Trophoblast cell (in vitro differentiated cells and primary cell): ENCODE results near the gene SPSB4.

Source experiments
- DNase-seq, 2 donors: peaks; one replicate each; pipeline ENCODE4 v3.0.0-alpha.2; 2016
- H2AFZ ChIP-seq: 2 replicates; pipeline ENCODE4 v1.6.1; 2013; ENCODE audit warnings: low read length, moderate library complexity, mild to moderate bottlenecking; ENCODE audit not compliant: insufficient read depth, poor library complexity
- H2AK5ac ChIP-seq: 2 replicates; pipeline ENCODE4 v1.6.1; 2013; ENCODE audit warnings: mild to moderate bottlenecking, low read length
- H2BK120ac ChIP-seq: 2 replicates; pipeline ENCODE4 v1.6.1; 2013; ENCODE audit warnings: low read length, mild to moderate bottlenecking, moderate library complexity; ENCODE audit not compliant: insufficient read depth, poor library complexity
- H2BK12ac ChIP-seq: 2 replicates; pipeline ENCODE4 v1.6.1; 2013; ENCODE audit warnings: mild to moderate bottlenecking, low read length, moderate library complexity
- H2BK5ac ChIP-seq: 2 replicates; pipeline ENCODE4 v1.6.1; 2013; ENCODE audit warnings: low read length, low read depth, moderate library complexity, mild to moderate bottlenecking; ENCODE audit not compliant: poor library complexity
- H3K14ac ChIP-seq: 2 replicates; pipeline ENCODE4 v1.6.1; 2013; ENCODE audit warnings: mild to moderate bottlenecking, low read length
- H3K18ac ChIP-seq: 2 replicates; pipeline ENCODE4 v1.6.1; 2013; ENCODE audit warnings: mild to moderate bottlenecking, low read length
- H3K23ac ChIP-seq: 2 replicates; pipeline ENCODE4 v1.6.1; 2013; ENCODE audit warnings: low read length
- H3K27ac ChIP-seq: 2 replicates; pipeline ENCODE4 v1.5.1; 2013; ENCODE audit warnings: low read depth, mild to moderate bottlenecking, inconsistent platforms, low read length, moderate library complexity
- H3K27me3 ChIP-seq: 2 replicates; pipeline ENCODE4 v1.6.1; 2013; ENCODE audit warnings: inconsistent platforms, mild to moderate bottlenecking, low read length, moderate library complexity; ENCODE audit not compliant: insufficient read depth
- H3K36me3 ChIP-seq, 2 experiments: 1 replicate in 1 of 2; 2 replicates in 1 of 2; pipeline ENCODE4 v1.6.1; 2013; ENCODE audit warnings: low read length in 2 of 2, mild to moderate bottlenecking in 2 of 2, moderate library complexity in 1 of 2; ENCODE audit not compliant: insufficient read depth in 2 of 2, control insufficient read depth in 1 of 2
- H3K4ac ChIP-seq: 2 replicates; pipeline ENCODE4 v1.6.1; 2013; ENCODE audit warnings: low read depth, mild to moderate bottlenecking, low read length, moderate library complexity
- H3K4me1 ChIP-seq, 2 experiments: 1 replicate in 1 of 2; 2 replicates in 1 of 2; pipeline ENCODE4 v1.6.1; 2013; ENCODE audit warnings: low read length in 2 of 2, mild to moderate bottlenecking in 2 of 2, moderate library complexity in 1 of 2; ENCODE audit not compliant: insufficient read depth in 2 of 2, control insufficient read depth in 1 of 2
- H3K4me2 ChIP-seq: 2 replicates; pipeline ENCODE4 v1.6.1; 2013; ENCODE audit warnings: inconsistent platforms, mild to moderate bottlenecking, low read length, moderate library complexity
- H3K4me3 ChIP-seq: 2 replicates; pipeline ENCODE4 v1.5.1; 2013; ENCODE audit warnings: mild to moderate bottlenecking, low read depth, low read length, inconsistent platforms
- H3K79me1 ChIP-seq: one replicate; pipeline ENCODE4 v1.6.1; 2013; ENCODE audit warnings: low read length
- H3K79me2 ChIP-seq: 2 replicates; pipeline ENCODE4 v1.6.1; 2013; ENCODE audit warnings: low read length, mild to moderate bottlenecking; ENCODE audit not compliant: control insufficient read depth, insufficient read depth, poor library complexity
- H3K9ac ChIP-seq: 2 replicates; pipeline ENCODE4 v1.6.1; 2013; ENCODE audit warnings: mild to moderate bottlenecking, low read length
- H3K9me3 ChIP-seq: 2 replicates; pipeline ENCODE4 v1.6.1; 2013; ENCODE audit warnings: low read depth, mild to moderate bottlenecking, control low read depth, inconsistent platforms, low read length; ENCODE audit not compliant: insufficient read depth
- H4K12ac ChIP-seq: 2 replicates; pipeline ENCODE4 v1.6.1; 2013; ENCODE audit warnings: low read depth, mild to moderate bottlenecking, low read length, moderate library complexity
- H4K8ac ChIP-seq: 2 replicates; pipeline ENCODE4 v1.6.1; 2013; ENCODE audit warnings: low read depth, mild to moderate bottlenecking, low read length, moderate library complexity
- H4K91ac ChIP-seq: one replicate; pipeline ENCODE4 v1.6.1; 2013; ENCODE audit warnings: low read depth, mild to moderate bottlenecking, low read length, moderate library complexity
- WGBS: extraction: QIAGEN DNeasy Blood & Tissue Kit; methylation state at CpG from one replicate; pipeline ENCODE4 v1.1.7; 2013; ENCODE audit warnings: missing lambda C conversion rate; ENCODE audit not compliant: insufficient read length, insufficient coverage; ENCODE audit errors: extremely low coverage; 5-methylcytosine and 5-hydroxymethylcytosine counted together

Gene SPSB4

GRCh38 chr3:141103503-141103902, 52.4 kb downstream of the SPSB4 start:
- WGBS = no CpG with 5 or more reads among the region's 4 CpGs
- H2AFZ ChIP-seq = no peak overlapping the region
- H3K27ac ChIP-seq = peak overlapping the region; percentile 19
- no peaks in the 10 kb centered on the region for H3K9me3 ChIP-seq
- H3K36me3 ChIP-seq = peaks cover 0 to 2% of the 10 kb centered on the region in 2 experiments
- H3K18ac ChIP-seq = no peak overlapping the region
- no peak overlapping the region for H3K4me3 ChIP-seq
- no peak overlapping the region for H2BK12ac ChIP-seq
- no peak overlapping the region for H2AK5ac ChIP-seq
- no peak overlapping the region for H4K8ac ChIP-seq
- no peak overlapping the region for H3K14ac ChIP-seq
- H4K12ac ChIP-seq = no peak overlapping the region
- no peak overlapping the region for H2BK120ac ChIP-seq
- H4K91ac ChIP-seq = no peak overlapping the region
- H3K79me2 ChIP-seq = peaks cover 4% of the 10 kb centered on the region
- no peak overlapping the region for H3K4me2 ChIP-seq
- peak overlapping the region; percentile 8 for H2BK5ac ChIP-seq
- H3K4ac ChIP-seq = no peak overlapping the region
- H3K9ac ChIP-seq = no peak overlapping the region
- peaks cover 22% of the 10 kb centered on the region in 2 experiments for H3K4me1 ChIP-seq
- no peaks in the 10 kb centered on the region for H3K27me3 ChIP-seq
- no peak overlapping the region for H3K23ac ChIP-seq
- no peak for DNase-seq
- no peaks in the 10 kb centered on the region for H3K79me1 ChIP-seq

GRCh38 chr3:141104151-141104821, 53.1 kb downstream of the SPSB4 start:
- Histone ChIP-seq H2BK12ac (no peak overlapping the region), H3K27me3 (no peaks in the 10 kb centered on the region), H2AFZ (no peak overlapping the region), H3K14ac (no peak overlapping the region), H2BK120ac (no peak overlapping the region), H3K4me1 (peaks cover 22% of the 10 kb centered on the region in 2 experiments), H3K27ac (peak overlapping the region; percentile 28), H3K9me3 (no peaks in the 10 kb centered on the region), H2AK5ac (no peak overlapping the region), H3K79me1 (no peaks in the 10 kb centered on the region), H3K4ac (no peak overlapping the region), H3K4me2 (peak overlapping the region; percentile 17), H3K23ac (no peak overlapping the region), H4K8ac (no peak overlapping the region), H3K9ac (no peak overlapping the region), H3K18ac (no peak overlapping the region), H3K4me3 (no peak overlapping the region), H3K79me2 (peaks cover 4% of the 10 kb centered on the region), H3K36me3 (peaks cover 0 to 2% of the 10 kb centered on the region in 2 experiments), H2BK5ac (no peak overlapping the region), H4K12ac (no peak overlapping the region), H4K91ac (no peak overlapping the region)
- WGBS = no CpG with 5 or more reads among the region's 12 CpGs
- no peak for DNase-seq

DNA sequence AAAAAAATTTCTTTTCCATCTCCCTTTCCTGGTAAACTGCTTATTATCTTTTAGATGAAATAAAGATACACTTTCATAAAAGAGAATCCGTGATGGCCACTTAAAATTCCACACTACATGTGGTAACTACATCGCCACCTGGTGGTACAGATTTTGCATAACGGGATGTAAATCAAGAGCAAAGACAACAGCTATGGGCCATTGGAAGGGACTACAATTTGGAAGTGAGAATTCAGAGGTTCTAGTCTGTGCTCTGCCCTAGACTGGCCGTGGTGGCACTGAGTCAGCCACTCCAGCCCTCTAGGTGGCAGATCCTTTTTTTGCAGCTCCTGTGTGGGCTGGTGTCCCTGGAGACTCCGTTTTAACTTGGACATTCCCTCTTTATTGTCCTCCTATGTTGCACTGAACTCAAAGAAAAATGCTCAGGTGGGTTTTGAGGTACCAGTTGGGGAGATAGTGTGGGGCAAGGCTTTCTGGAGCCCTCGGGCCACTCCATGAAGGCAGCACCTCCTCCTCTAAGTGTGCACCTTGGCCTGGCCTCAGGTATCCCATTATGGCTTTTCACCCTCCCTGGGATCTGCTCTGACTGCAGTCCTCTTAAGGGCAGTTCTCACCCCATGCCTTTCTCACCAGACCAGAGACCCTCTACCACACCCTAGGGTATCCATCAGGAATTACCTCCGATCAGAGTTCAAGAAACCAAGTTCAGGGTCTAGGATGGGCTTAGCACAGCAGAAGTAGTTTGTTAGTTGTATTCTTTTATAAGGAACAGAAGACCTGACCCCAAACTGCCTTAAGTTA, 54.9 kb downstream of the SPSB4 start:
- no CpG with 5 or more reads among the region's 7 CpGs for WGBS

GRCh38 chr3:141106842-141107241, 55.7 kb downstream of the SPSB4 start:
- peaks cover 4% of the 10 kb centered on the region for H3K79me2 ChIP-seq
- no peaks in the 10 kb centered on the region for H3K27me3 ChIP-seq
- H3K36me3 ChIP-seq = peaks cover 0 to 3% of the 10 kb centered on the region in 2 experiments
- H4K91ac ChIP-seq = no peak overlapping the region
- no peaks in the 10 kb centered on the region for H3K79me1 ChIP-seq
- no peak overlapping the region for H2AFZ ChIP-seq
- H3K4ac ChIP-seq = no peak overlapping the region
- H2BK5ac ChIP-seq = no peak overlapping the region
- no peak overlapping the region for H2AK5ac ChIP-seq
- no peak overlapping the region for H2BK12ac ChIP-seq
- H3K23ac ChIP-seq = no peak overlapping the region
- H2BK120ac ChIP-seq = no peak overlapping the region
- H3K4me2 ChIP-seq = no peak overlapping the region
- H3K9ac ChIP-seq = no peak overlapping the region
- no peak overlapping the region for H3K14ac ChIP-seq
- H3K4me1 ChIP-seq = peaks cover 22% of the 10 kb centered on the region in 2 experiments
- WGBS = no CpG with 5 or more reads among the region's 2 CpGs
- no peak for DNase-seq
- H3K9me3 ChIP-seq = peaks cover 2% of the 10 kb centered on the region
- H4K8ac ChIP-seq = no peak overlapping the region
- H4K12ac ChIP-seq = no peak overlapping the region
- H3K27ac ChIP-seq = no peak overlapping the region
- H3K18ac ChIP-seq = peak overlapping the region; percentile 47
- H3K4me3 ChIP-seq = no peak overlapping the region

More for the DNA sequence above, 54.9 kb downstream of the SPSB4 start:
- Histone ChIP-seq H4K12ac (no peak overlapping the region), H3K4me2 (no peak overlapping the region), H2AK5ac (no peak overlapping the region), H3K9me3 (peaks cover 2% of the 10 kb centered on the region), H3K79me2 (peaks cover 4% of the 10 kb centered on the region), H2BK120ac (no peak overlapping the region), H3K79me1 (no peaks in the 10 kb centered on the region), H4K8ac (no peak overlapping the region), H2BK5ac (no peak overlapping the region), H3K4me3 (no peak overlapping the region), H3K9ac (no peak overlapping the region), H3K14ac (no peak overlapping the region), H3K27ac (no peak overlapping the region), H2AFZ (no peak overlapping the region), H4K91ac (no peak overlapping the region), H3K18ac (no peak overlapping the region), H3K4ac (no peak overlapping the region), H3K23ac (no peak overlapping the region), H3K36me3 (peaks cover 0 to 5% of the 10 kb centered on the region in 2 experiments), H3K27me3 (no peaks in the 10 kb centered on the region), H3K4me1 (peaks cover 22% of the 10 kb centered on the region in 2 experiments), H2BK12ac (no peak overlapping the region)
- peak; percentile 72 to 96 for DNase-seq
